H1 (cell line): Measurements from ENCODE around the gene SHISA9. TPM values are rescaled to one million over a fixed set of nuclear protein-coding genes. Genes with fewer than 3 reads are reported as not detected.
A peak's percentile ranks its signal among the peaks of the same experiment; 100 is the strongest.

Experiments used
- CTCF ChIA-PET: fragments of 300-600 bp; sonication (Branson Sonifier 250); formaldehyde crosslinking; loops from one replicate; lab custom pipeline; 2021; ENCODE audit not compliant: partially characterized antibody; lab: Charles Lee
- POLR2A ChIA-PET: fragments of 300-600 bp; sonication (Branson Sonifier 250); formaldehyde crosslinking; loops from one replicate; lab custom pipeline; 2021; ENCODE audit warnings: inconsistent platforms; ENCODE audit not compliant: partially characterized antibody; lab: Charles Lee
- DNase-seq, 2 experiments: peaks; one replicate each; pipeline versions ENCODE4 v3.0.0 to v3.0.0-alpha.2; 2010 to 2022; ENCODE audit warnings: low spot score in 2 of 2, low read depth in 1 of 2, mixed read lengths in 1 of 2
- FAIRE-seq: peaks from 2 replicates; lab custom pipeline; 2011; peaks lifted over from hg19 to GRCh38; lab: Jason Lieb, UNC
- H2AFZ ChIP-seq: 2 replicates; pipeline ENCODE4 v1.8.1; 2012; ENCODE audit warnings: low read length, inconsistent platforms
- H2AK5ac ChIP-seq: 2 replicates; pipeline ENCODE4 v1.6.1; 2013; ENCODE audit warnings: low read depth, low read length
- H2BK120ac ChIP-seq: replicated peaks from 2 replicates; pipeline ENCODE3; 2013; ENCODE audit warnings: low read depth, low read length, inconsistent platforms
- H2BK12ac ChIP-seq: 2 replicates; pipeline ENCODE4 v1.6.1; 2013; ENCODE audit warnings: low read depth, low read length
- H2BK15ac ChIP-seq: 2 replicates; pipeline ENCODE4 v1.6.1; 2013; ENCODE audit warnings: low read length
- H2BK20ac ChIP-seq: 2 replicates; pipeline ENCODE4 v1.6.1; 2013; ENCODE audit warnings: low read length
- H2BK5ac ChIP-seq: 2 replicates; pipeline ENCODE4 v1.6.1; 2013; ENCODE audit warnings: low read depth, low read length
- H3K14ac ChIP-seq: 2 replicates; pipeline ENCODE4 v1.6.1; 2013; ENCODE audit warnings: inconsistent platforms; ENCODE audit not compliant: insufficient read length
- H3K18ac ChIP-seq: 2 replicates; pipeline ENCODE4 v1.6.1; 2013; ENCODE audit warnings: low read length; ENCODE audit errors: extremely low read depth
- H3K23ac ChIP-seq: 2 replicates; pipeline ENCODE4 v1.6.1; 2013; ENCODE audit warnings: inconsistent platforms; ENCODE audit not compliant: insufficient read length
- H3K23me2 ChIP-seq: 2 replicates; pipeline ENCODE4 v1.6.1; 2013; ENCODE audit warnings: low read depth, low read length
- H3K27ac ChIP-seq: 2 replicates; pipeline ENCODE4 v1.6.1; 2011; ENCODE audit warnings: low read depth, low read length, inconsistent platforms
- H3K27me3 ChIP-seq, 4 experiments: replicated peaks in 1 of 4; 1 replicate in 1 of 4; 2 replicates in 3 of 4; pipeline versions ENCODE4 v1.6.1 to v1.8.1; 2011 to 2013; ENCODE audit warnings: low read length in 3 of 4, mild to moderate bottlenecking in 3 of 4, inconsistent platforms in 2 of 4, mixed read lengths in 2 of 4, moderate library complexity in 1 of 4; ENCODE audit not compliant: control insufficient read depth in 3 of 4, insufficient read depth in 3 of 4; ENCODE audit errors: extremely low read depth in 1 of 4
- H3K36me3 ChIP-seq, 4 experiments: 2 replicates each; pipeline versions ENCODE4 v1.6.1 to v1.8.1; 2011 to 2013; ENCODE audit warnings: mild to moderate bottlenecking in 4 of 4, low read length in 3 of 4, moderate library complexity in 2 of 4, control low read depth in 1 of 4, inconsistent platforms in 1 of 4; ENCODE audit not compliant: insufficient read depth in 4 of 4, control insufficient read depth in 2 of 4
- H3K4ac ChIP-seq: replicated peaks from 2 replicates; pipeline ENCODE3; 2013; ENCODE audit warnings: low read length, low read depth, mixed read lengths, inconsistent platforms; ENCODE audit not compliant: insufficient read length
- H3K4me1 ChIP-seq, 4 experiments: replicated peaks in 1 of 4; 1 replicate in 1 of 4; 2 replicates in 3 of 4; pipeline versions ENCODE4 v1.6.1 to v1.8.1; 2011 to 2013; ENCODE audit warnings: low read length in 3 of 4, inconsistent platforms in 2 of 4, mixed read lengths in 1 of 4; ENCODE audit not compliant: insufficient read depth in 4 of 4, control insufficient read depth in 3 of 4
- H3K4me2 ChIP-seq, 2 experiments: 2 replicates each; pipeline versions ENCODE4 v1.6.1 to v1.8.1; 2011 to 2013; ENCODE audit warnings: low read depth in 2 of 2, low read length in 2 of 2, control low read depth in 1 of 2, inconsistent platforms in 1 of 2, mild to moderate bottlenecking in 1 of 2; ENCODE audit not compliant: insufficient read depth in 1 of 2
- H3K4me3 ChIP-seq, 4 experiments: fragments of 200-600, 300-600 bp in 1 of 4; sonication (generic), shearing (Covaris generic), sonication (Bioruptor Twin) in 1 of 4; 2 replicates each; pipeline versions ENCODE4 v1.5.1 to v1.8.1; 2011 to 2016; ENCODE audit warnings: low read length in 4 of 4, low read depth in 3 of 4, control low read depth in 2 of 4, inconsistent platforms in 2 of 4, mild to moderate bottlenecking in 2 of 4, mixed read lengths in 1 of 4, moderate library complexity in 1 of 4; ENCODE audit not compliant: insufficient read depth in 2 of 4; ENCODE audit errors: extremely low read depth in 1 of 4
- H3K56ac ChIP-seq: replicated peaks from 2 replicates; pipeline ENCODE3; 2013; ENCODE audit warnings: low read depth, mild to moderate bottlenecking, mixed read lengths, low read length, inconsistent platforms; ENCODE audit not compliant: insufficient read length
- H3K79me1 ChIP-seq: 2 replicates; pipeline ENCODE4 v1.6.1; 2013; ENCODE audit warnings: low read depth, low read length, control low read depth
- H3K79me2 ChIP-seq, 2 experiments: 2 replicates each; pipeline versions ENCODE4 v1.6.1 to v1.8.1; 2012 to 2013; ENCODE audit warnings: low read length in 2 of 2, mild to moderate bottlenecking in 2 of 2, inconsistent platforms in 1 of 2; ENCODE audit not compliant: insufficient read depth in 2 of 2, control insufficient read depth in 1 of 2
- H3K9ac ChIP-seq, 4 experiments: replicated peaks in 1 of 4; 1 replicate in 1 of 4; 2 replicates in 3 of 4; pipeline versions ENCODE4 v1.6.1 to v1.8.1; 2011 to 2013; ENCODE audit warnings: low read depth in 3 of 4, low read length in 3 of 4, control low read depth in 2 of 4, mild to moderate bottlenecking in 2 of 4, moderate library complexity in 2 of 4, inconsistent platforms in 1 of 4; ENCODE audit errors: extremely low read depth in 1 of 4
- H3K9me3 ChIP-seq, 2 experiments: 2 replicates each; pipeline versions ENCODE4 v1.6.1 to v1.8.1; 2012 to 2013; ENCODE audit warnings: mild to moderate bottlenecking in 2 of 2, moderate library complexity in 2 of 2, control low read depth in 1 of 2, inconsistent platforms in 1 of 2, low read depth in 1 of 2, low read length in 1 of 2, mixed read lengths in 1 of 2; ENCODE audit not compliant: insufficient read depth in 2 of 2
- H4K20me1 ChIP-seq, 2 experiments: replicated peaks in 1 of 2; 2 replicates each; pipeline versions ENCODE3 to v1.8.1; 2011 to 2013; ENCODE audit warnings: inconsistent platforms in 2 of 2, low read length in 2 of 2, mild to moderate bottlenecking in 1 of 2; ENCODE audit not compliant: insufficient read depth in 2 of 2, control insufficient read depth in 1 of 2
- H4K5ac ChIP-seq: 2 replicates; pipeline ENCODE4 v1.6.1; 2013; ENCODE audit warnings: low read length, low read depth, mixed read lengths, inconsistent platforms; ENCODE audit not compliant: insufficient read length
- H4K8ac ChIP-seq: 2 replicates; pipeline ENCODE4 v1.8.0; 2013; ENCODE audit warnings: mild to moderate bottlenecking, moderate library complexity, low read length, inconsistent platforms; ENCODE audit not compliant: insufficient read depth; ENCODE audit errors: extremely low read depth
- H4K91ac ChIP-seq: replicated peaks from 2 replicates; pipeline ENCODE3; 2013; ENCODE audit warnings: low read length, mixed read lengths, inconsistent platforms; ENCODE audit not compliant: insufficient read length
- CBX5 ChIP-seq: fragments of 300-800, 300-1000 bp; sonication (generic); IDR thresholded peaks from 2 replicates; pipeline ENCODE4 v1.7.1; 2016; ENCODE audit warnings: antibody characterized with exemption, low read length, low read depth
- EZH2 ChIP-seq: fragments of 200-600 bp; sonication (generic); IDR thresholded peaks from 2 replicates; pipeline ENCODE4 v1.7.1; 2012; ENCODE audit warnings: low read depth, mild to moderate bottlenecking, moderate library complexity, low read length, inconsistent platforms; ENCODE audit not compliant: severe bottlenecking
- RAD21 ChIP-seq, 2 experiments: IDR thresholded peaks in 1 of 2; conservative IDR thresholded peaks in 1 of 2; 2 replicates each; pipeline ENCODE4 v1.6.1; 2011; ENCODE audit warnings: low read depth in 2 of 2, low read length in 2 of 2, improper control_type of control experiment in 1 of 2, inconsistent platforms in 1 of 2, mild to moderate bottlenecking in 1 of 2, moderate library complexity in 1 of 2
- RBBP5 ChIP-seq: IDR thresholded peaks from 2 replicates; pipeline ENCODE4 v1.7.1; 2012; ENCODE audit warnings: low read depth, mild to moderate bottlenecking, inconsistent platforms, low read length, moderate library complexity, borderline replicate concordance
- WGBS, 2 experiments: shearing (Covaris generic) in 1 of 2; methylation state at CpG; one replicate each; pipeline versions ENCODE4 v1.1.6 to v1.1.7; 2013 to 2015; ENCODE audit warnings: low lambda C conversion rate in 2 of 2, mixed read lengths in 2 of 2, inconsistent platforms in 1 of 2, low coverage in 1 of 2, missing lambda C conversion rate in 1 of 2; ENCODE audit not compliant: insufficient replicate concordance in 2 of 2, insufficient coverage in 1 of 2, insufficient read length in 1 of 2; ENCODE audit errors: extremely low coverage in 1 of 2, missing lambda C conversion rate in 1 of 2; 5-methylcytosine and 5-hydroxymethylcytosine counted together
- polyA plus RNA-seq, 7 experiments: library from polyadenylated mRNA; depleted of rRNA in 3 of 7; stranded (reverse) in 5 of 7; unstranded in 2 of 7; fragments of >200 nt in 5 of 7; fragments of 200-250 nt in 2 of 7; gene quantifications; 1 replicate in 5 of 7; 2 replicates in 1 of 7; 4 replicates in 1 of 7; pipeline versions ENCODE4 v1.2.1 to v1.2.3, GENCODE V29; 2011 to 2013; ENCODE audit warnings: missing spikeins in 2 of 7, mixed read lengths in 2 of 7
- total RNA-seq: library from RNA; stranded (reverse); fragmentation: NEBNext Ultra II Directional; extraction: Animal tissue kit (Norgen Biotek cat#: 25700); gene quantifications from 2 replicates; pipeline ENCODE4 v1.2.1, GENCODE V29; 2021

The SHISA9 gene
- total and polyA plus RNA-seq, 2 of the 8 experiments (the other 6 are each of a cell fraction or from before 2014, with no cell fraction given) = 25.6 to 39.8 TPM

DNA sequence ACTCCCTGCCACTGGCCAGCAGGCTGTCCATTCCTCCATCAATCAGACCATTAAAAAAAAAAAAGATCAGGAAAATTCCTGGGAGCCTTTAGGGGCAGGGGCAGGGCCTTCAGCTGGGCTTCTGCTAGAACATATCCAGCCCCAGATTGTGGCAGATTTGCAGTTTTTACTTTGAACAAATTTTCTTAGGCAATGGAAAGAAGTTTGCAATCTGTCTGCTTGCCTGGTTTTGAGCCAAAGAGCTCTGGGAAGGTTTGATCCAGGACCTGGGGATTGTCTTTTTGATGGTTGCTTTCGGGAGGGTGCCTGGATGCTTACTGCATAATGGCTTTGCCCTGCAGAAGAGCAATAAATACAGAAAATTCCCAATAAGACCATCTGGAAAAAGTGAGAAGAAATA, 145.9 kb downstream of the SHISA9 start:
- no peaks in the 10 kb centered on the region for H3K23me2 ChIP-seq
- H3K18ac ChIP-seq = no peak overlapping the region
- no peak overlapping the region for H2BK20ac ChIP-seq
- H3K79me2 ChIP-seq = peaks cover 0 to 58% of the 10 kb centered on the region in 2 experiments; a peak in 3 of 4 replicates
- no peak for DNase-seq
- no peak overlapping the region for H2BK12ac ChIP-seq
- H3K56ac ChIP-seq = no peak overlapping the region
- TF ChIP-seq EZH2 = no peak
- TF ChIP-seq CBX5 = no peak
- peak in 1 of 2 experiments; percentile 8; a peak in 1 of 4 replicates for TF ChIP-seq RAD21 (IDR thresholded peaks at IDR 0.05 in 1 of 2, conservative IDR thresholded peaks at IDR 0.05 in 1 of 2; ENCODE audit: low read depth in 2 of 2, low read length in 2 of 2)
- no peak for TF ChIP-seq RBBP5
- peaks cover 6 to 10% of the 10 kb centered on the region in 2 experiments; a peak in 3 of 4 replicates for H3K9me3 ChIP-seq
- no peaks in the 10 kb centered on the region for H3K4me1 ChIP-seq
- no peak overlapping the region for H3K4me2 ChIP-seq
- H3K4me3 ChIP-seq = no peak overlapping the region
- H3K9ac ChIP-seq = no peak overlapping the region
- no peak overlapping the region for H3K14ac ChIP-seq
- no peak overlapping the region for H3K23ac ChIP-seq
- no peaks in the 10 kb centered on the region for H3K36me3 ChIP-seq
- H4K91ac ChIP-seq = no peak overlapping the region
- no peaks in the 10 kb centered on the region for H4K20me1 ChIP-seq
- ChIA-PET POLR2A (no interaction called here), CTCF (interaction anchor here (0.6 to 1.2 kb wide), 3 partner anchors 139 to 660 kb away, joined by 3 to 4 read pairs (median 3); no protein-coding TSS in a partner anchor)
- no peak overlapping the region for H4K5ac ChIP-seq
- H3K79me1 ChIP-seq = peaks cover 2% of the 10 kb centered on the region
- no peak for FAIRE-seq
- H4K8ac ChIP-seq = no peak overlapping the region
- H2BK15ac ChIP-seq = no peak overlapping the region
- no peak overlapping the region for H2AK5ac ChIP-seq
- H3K4ac ChIP-seq = no peak overlapping the region
- no peak overlapping the region for H3K27ac ChIP-seq
- no peak overlapping the region for H2AFZ ChIP-seq
- H3K27me3 ChIP-seq = no peaks in the 10 kb centered on the region
- H2BK120ac ChIP-seq = no peak overlapping the region
- no peak overlapping the region for H2BK5ac ChIP-seq
- 83% methylated on average over 1 of the region's 1 CpG; no CpG with 5 or more reads in 1 of the 2 experiments for WGBS, 2 experiments
